ENCODE data around the gene SULF2.
"Not testable (repeated sequence)": the region's sequence is repeated elsewhere in the genome, so short reads cannot be mapped to it uniquely, and the experiment has no call there.

SULF2 gene
- total RNA-seq: 0 to 0.09 reads per million in 2 experiments

DNA sequence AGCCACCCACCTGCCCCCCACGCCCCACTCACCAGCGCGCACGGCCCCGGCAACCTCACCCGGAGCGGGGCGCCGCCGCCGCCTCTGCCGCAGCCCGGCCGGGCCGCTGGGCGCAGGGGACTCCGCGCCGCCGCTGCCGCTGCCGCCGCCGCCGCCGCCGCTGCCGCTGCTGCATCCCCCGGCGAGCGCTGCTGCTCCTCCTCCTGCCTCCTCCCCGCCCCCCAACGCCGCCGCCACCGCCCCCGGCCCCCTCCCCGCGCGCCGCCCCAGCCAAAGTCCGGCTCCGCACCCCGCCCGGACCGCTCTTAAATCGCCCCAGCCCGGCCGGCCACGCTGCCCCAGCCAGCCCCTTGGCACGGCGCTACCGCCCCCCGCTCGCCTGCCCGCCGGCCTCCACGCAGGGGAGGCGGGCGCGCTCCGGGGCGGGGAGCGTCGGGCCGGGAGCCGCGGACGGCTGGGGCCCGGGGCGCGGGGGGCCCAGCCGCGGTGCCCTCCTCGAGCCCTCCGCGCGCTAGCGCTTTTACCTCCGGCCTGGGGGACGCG, at the start of gene SULF2:
SULF2 (minus strand) TSS at position 171 of the 543 bp plus-strand sequence. CDS start 28,118 bp downstream, outside the sequence.
- no peak for DNase-seq (ENCODE audit: low read depth)

DNA sequence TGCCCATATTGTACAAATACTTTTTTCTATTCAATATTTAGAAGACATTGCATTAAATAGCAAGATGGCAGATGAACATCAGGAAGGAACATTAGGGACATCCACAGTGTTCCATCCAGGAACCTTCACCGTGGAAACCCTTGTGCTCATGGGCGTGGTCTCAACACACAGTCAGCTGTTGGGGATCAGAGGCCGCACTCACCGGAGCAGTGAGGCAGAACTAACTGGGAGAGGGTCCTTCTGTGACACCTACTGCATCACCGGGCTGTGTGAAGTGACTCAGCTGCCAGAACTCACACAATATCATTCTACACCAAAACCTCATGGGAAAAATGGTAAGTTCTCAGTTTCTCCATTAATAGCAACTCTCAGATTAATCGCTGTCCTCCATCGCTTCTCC, 46.4 kb upstream of the SULF2 start:
- not testable (repeated sequence) for DNase-seq (ENCODE audit: low read depth)

DNA sequence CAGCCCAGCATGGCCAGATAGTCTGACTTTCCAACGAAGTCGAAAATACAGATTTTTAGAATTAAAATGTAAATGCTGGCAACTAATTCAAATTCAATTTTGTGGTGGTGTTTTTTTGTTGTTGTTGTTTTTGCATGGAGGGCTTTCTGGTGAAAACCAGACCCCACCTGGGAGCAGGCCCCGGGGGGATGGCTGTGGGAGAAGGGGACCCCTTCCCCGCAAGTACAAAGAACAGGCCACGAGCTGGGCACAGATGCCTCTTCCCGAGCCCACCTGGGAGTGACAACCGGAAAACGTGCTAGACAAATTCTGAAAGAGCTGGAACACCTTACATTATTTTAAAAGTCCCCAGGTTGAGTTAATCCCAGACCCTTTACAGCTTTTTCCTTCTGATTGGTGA, 41.4 kb upstream of the SULF2 start:
- not testable (repeated sequence) for DNase-seq (ENCODE audit: low read depth)

DNA sequence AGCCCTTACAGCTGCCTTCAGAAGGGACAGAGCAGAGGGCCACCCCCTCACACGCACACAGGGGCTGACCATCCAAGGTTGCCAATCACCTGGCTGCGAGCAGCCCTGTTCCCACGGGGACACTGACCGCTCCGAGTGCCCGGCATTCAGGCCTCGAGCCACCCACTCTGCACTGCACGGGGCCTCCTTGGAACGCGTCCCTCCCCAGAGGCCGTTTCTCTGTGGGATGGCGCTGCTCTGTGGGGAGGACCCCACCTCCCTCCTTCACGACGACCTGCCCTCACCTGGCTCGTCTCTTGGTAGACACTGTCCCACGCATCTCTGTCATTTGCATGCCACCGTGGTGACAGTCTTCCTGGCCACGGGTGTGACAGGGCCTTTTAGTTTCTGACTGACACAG, 40.7 kb upstream of the SULF2 start:
- not testable (repeated sequence) for DNase-seq (ENCODE audit: low read depth)

DNA sequence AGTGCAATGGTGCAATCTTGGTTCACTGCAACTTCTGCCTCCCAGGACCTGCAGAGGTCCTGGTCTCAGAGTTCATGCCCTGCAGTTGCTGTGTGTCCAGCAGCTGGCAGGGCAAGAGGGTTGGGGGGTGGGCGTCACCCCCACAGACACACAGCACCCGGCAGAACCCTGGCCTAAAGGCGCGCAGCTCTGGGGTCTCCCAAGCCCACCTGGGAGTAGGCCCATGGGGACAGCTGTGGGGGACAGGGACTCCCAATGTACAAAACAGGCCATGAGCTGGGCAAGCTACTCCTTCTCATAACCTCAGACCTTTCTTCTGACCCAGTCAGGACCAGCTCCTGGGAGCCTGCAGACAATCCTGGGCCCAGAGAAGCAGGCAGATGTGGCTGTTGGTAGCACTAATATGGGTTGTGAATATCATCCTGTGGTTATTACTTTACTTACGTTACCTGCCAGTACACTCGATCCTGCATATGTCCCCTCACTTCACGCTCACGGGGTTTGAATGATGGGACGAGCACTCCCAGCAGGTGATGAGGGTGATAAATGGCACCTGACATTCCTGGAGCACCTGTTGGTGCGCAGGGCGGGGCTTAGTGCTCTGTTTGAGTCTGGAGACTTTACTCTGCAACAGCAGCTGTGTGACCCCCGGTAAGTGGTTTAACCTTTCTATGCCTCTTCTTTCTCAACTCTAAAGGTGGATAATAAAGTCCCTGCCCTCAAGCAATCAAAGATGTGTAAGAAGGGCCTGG, 39.9 kb upstream of the SULF2 start:
- DNase-seq (ENCODE audit: low read depth): no peak

DNA sequence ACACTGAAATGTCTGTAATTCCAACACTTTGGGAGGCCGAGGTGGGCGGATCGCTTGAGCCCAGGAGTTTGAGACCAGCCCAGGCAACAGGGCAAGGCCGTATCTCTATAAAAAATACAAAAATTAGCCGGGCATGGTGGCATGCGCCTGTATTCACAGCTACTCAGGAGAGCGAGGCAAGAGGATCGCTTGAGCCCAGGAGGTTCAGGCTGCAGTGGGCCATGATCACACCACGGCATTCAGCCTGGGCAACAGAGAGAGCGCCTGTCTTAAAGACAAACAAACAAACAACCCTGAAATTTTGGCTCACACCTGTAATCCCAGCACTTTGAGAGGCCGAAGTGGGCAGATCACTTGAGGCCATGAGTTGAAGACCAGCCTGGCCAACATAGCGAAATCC, 38.7 kb upstream of the SULF2 start:
- not testable (repeated sequence) for DNase-seq (ENCODE audit: low read depth)

DNA sequence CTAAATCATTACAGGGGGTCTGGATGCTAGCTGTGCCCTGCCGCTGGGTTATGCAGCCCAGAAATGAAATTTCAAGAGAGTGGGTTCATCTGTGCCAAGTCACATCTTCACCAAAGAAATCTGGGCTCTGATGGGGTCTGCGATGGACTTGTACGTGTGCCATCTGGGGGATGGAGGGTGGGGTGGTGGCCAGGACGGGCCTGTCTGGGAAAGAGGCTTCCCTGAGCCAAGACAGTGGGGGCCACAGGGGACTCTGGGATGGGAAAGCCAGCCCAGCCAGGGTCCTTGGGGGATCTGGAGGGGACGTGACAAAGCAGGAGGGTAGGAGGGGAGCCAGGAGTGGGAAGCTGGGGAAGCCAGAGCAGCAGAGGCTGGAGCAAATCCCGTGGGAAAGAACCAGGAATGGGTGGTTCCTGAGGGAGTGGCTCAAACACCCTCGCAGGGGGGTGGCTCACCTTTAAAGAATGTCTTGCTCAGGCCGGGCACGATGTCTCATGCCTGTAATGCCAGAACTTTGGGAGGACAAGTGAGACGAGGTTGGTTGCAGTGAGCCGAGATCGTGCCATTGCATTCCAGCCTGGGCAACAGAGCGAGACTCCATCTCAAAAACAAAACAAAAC, 36.3 kb upstream of the SULF2 start:
- DNase-seq (ENCODE audit: low read depth): no peak

DNA sequence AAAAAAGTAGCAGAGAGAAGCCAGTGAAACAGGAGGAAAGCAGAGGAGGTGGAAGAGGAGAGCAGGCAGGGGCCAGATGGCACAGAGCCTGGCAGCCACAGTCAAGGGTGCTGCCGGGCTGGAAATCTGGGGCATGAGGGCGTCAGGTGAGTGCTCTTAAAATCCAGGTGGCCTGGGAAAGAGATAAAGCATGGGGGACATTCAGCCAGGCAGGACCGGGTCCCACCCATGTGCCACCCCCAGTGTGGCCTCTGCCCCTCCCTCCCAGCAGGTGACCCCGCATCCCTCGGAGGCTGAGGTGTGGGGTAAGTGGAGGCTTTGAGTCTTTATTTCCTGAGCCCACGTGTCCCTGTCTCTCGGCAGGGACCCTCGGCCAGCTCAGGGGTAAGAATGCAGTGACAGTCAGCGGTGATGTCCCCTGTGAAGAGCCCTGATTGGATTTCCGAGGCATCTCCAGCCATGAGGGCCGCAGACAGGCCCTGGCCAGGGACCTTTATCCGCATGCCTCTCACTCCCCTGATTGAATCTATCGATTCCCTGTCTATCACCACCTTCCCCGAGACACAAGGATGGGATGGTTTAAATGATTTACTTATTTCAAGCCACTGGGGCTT, 33.8 kb upstream of the SULF2 start:
- DNase-seq (ENCODE audit: low read depth): no peak

DNA sequence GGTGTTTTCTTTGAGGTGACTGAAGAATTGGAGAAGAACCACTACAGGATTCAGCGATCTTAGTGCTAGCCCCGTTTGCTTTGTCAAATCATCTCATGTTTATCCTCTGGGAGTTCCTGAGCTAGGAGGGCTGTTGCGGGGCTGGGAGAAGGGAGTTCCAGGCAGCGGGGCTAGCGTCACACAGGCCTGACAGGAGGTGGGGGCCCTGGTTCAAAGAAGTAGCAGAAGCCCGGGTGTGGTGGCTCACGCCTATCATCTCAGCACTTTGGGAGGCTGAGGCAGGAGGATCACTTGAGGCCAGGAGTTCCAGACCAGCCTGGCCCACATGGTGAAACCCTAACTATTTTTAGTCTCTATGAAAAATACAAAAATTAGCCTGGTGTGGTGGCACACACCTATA, 33.2 kb upstream of the SULF2 start:
- no peak for DNase-seq (ENCODE audit: low read depth)

DNA sequence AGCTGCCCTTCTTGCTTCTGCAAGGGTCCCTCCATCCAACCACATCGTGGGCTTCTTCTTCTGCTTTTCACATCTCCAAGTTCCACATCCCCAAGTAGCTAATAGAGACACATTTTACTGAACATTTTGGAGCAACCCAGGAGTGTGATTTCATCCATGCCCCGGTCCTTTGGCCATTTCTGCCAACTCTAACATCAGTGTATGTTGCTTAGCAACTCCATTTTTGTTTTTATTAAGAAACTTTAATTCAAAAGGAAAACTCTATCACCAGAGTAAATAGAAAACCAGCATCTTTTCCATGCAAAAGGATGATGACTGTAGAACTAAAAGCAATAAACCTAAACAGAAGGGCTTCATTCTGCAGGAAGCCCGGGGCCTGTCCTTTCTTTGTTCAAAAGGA, 32.7 kb upstream of the SULF2 start:
- DNase-seq (ENCODE audit: low read depth): no peak

DNA sequence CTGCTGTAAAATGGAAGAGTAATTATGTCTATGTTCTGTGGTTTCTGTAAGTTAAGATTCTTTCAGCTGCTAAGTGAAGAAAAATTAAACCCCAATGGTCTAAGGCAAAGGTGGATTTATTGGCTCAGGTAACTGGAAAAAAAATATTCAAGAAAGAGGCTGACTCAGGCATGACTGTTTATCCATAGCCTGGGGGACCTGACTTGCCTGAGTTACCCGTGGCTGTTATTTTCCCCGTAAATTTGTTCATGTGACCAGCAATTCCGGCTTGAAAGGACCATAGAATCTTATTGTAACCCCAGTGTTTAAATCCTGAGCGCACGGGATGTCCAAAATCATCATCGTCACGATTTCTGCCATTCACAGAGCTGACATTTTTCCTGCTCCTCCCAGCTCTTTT, 32.3 kb upstream of the SULF2 start:
- no peak for DNase-seq (ENCODE audit: low read depth)

DNA sequence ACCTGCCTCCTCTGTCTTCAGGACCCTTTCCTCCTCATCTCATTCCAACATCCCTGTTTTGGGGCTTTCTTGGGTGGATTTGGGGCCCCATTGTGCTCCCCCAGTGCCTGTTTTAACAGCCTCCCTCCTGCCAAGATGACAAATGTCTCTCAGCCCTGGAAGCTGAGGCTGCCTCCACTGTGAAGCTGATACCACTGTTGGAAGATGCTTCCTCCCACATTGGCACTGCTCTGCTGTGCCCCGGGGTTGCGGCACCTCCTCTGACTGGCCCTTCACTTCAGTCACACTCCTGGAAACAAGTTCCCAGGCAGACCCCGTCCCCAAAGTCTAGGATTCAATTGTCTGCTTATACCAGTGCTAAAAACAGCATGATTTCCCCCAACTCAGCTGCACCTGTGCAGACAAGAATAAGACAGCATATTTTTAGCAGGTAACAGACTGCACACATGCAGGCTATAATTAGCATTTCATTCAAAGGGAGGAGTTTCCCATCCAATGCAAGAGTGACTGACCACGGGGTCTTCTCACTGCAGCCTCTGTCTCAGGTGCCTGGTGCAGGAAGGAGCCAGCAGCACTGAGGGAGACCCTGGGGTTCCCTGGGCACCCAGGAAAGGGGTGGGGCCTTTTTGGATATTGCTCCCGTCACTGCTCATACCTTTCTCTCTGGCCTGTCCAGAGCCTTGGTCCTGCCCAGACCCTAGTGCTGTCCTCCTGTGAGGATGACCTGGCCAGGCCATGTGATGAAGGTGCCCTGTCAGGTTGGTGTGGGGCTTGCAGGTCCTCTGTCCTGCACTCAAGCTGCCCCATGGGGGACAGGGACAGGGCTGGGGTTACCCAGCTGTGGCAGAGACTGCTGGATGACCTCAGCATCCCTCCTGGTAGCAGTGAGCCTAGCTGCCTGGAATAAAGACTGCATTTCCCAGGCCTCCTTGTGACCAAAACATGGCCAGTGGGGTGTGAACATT, 31.5 kb upstream of the SULF2 start:
- no peak for DNase-seq (ENCODE audit: low read depth)

DNA sequence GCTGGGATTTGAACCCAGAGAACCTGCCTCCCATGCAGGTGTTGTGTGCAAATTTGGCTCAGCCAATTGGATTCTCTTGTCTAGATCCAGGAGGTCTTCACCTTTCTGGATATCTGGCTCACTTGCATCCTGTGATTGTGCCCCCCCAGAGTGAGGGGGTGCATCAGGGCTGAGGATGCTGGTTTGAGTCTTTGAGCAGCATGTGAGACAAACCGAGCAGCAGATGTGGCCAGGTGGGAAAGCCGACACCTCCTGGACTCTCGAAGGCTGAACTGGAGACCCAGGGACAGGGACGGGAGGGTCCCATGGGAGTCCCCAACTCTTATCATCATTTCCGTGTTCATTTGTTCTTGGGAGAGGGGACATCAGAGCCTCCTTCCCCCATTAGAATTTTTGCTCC, 30.6 kb upstream of the SULF2 start:
- no peak for DNase-seq (ENCODE audit: low read depth)

DNA sequence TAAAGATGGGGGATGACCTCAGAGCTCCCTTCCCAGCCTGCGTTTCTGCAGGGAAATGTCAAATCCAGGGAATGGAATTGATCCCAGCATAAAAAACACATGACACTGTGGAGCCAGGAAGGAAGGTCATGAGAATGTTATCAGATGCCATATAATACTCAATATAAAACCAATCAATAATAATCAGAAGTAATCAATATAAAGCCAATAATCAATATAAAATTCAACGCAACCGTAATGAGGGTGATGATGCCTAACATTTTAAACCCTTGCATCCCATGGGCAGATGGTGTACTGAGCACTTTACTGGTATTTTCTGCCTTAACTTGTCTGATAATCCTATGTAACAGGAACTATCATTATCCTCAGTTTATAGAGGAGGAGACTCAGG, 30.1 kb upstream of the SULF2 start:
- no peak for DNase-seq (ENCODE audit: low read depth)

DNA sequence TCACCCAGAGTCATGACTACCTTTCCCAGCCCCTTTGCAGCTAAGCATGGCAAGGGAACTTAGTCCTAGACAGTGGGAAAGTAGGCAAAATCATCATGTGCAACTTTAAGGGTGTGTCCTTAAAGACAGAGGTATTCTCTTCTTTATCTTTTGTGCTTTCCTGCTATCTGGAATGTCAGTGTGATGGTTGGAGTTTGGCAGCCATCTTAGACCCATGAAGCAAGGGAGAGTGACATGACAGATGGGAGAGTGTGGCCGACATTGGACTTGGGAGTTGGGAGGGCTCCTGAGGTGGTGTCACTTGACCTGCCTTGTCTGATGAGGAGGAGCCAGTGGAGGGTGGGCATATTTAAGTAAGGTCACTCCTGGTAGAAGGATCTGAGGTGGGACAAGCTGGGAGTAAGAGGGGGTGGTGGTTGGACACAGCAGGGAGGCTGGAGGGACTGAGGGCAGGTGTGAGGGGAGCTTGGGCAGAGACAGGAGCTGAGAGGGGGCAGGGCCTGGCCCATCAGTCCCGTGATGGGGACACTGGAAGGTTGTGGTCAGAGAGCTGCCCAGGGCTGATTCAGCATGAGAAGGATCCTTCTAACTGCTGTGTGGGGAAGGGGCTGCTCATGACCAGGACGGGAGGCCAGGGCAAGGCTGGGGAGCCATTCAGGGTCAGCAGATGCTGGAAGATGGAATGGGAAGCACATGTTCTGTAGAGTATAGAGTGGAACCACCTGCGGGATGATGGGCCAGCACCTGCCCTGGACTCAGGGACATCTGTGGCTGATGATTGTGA, 29.5 kb upstream of the SULF2 start:
- no peak for DNase-seq (ENCODE audit: low read depth)

DNA sequence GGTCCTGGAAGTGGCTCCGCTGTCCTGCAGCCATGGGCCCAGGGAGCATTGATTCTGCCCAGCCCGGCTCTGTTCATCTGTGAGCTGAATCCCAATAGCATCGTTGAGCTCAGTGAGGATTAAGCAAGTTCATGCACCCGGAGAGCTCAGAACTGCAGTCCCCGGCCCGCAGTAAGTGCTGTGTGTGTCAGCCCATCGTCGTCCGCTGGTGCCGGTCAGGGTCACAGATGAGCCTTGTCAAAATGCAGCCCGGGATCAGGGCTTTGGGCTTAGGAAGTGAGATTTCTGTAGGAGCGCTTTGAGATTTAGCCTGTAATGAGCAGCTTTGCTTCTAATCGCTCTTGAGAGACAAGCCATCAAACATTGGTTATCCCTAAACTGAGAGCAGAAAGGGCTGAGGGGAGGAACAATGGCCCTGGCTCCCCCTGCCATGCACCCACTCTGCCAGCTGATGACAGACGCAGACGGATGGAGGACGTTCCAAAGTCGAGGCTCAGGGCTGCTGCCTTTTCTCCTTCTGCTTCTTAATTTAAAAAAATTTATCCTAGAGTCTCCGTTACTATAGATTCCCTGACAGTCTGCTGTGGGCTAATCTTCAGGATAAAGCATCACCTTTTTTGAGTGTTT, 25.6 kb upstream of the SULF2 start:
- no peak for DNase-seq (ENCODE audit: low read depth)

DNA sequence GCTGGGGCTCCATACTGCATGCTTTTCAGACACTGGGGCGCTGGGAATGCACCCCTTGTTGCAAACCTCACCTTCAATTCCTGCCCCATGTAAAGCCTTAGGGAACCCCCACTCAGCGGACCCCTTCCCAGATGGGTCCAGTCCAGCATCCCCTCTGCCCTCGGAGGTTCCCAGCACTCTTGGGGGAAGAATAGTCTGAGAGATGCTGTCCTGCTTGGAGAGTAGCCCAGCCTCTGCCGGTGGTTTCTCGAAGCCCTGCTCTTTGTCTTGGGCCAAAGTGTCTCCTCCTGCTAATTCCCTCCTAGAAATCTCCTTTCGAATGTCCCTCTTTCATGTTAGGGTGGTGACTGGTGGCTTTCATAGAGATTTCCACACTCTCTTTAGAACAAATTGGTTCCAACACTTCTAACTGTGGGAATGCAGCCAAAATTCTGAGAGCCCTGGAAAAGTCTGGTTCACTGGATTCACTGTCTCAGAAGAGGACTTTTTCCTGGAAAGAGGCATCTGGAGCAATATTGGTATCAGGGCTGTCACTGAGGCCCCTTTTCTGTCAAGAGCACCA, 24.9 kb upstream of the SULF2 start:
- no peak for DNase-seq (ENCODE audit: low read depth)

DNA sequence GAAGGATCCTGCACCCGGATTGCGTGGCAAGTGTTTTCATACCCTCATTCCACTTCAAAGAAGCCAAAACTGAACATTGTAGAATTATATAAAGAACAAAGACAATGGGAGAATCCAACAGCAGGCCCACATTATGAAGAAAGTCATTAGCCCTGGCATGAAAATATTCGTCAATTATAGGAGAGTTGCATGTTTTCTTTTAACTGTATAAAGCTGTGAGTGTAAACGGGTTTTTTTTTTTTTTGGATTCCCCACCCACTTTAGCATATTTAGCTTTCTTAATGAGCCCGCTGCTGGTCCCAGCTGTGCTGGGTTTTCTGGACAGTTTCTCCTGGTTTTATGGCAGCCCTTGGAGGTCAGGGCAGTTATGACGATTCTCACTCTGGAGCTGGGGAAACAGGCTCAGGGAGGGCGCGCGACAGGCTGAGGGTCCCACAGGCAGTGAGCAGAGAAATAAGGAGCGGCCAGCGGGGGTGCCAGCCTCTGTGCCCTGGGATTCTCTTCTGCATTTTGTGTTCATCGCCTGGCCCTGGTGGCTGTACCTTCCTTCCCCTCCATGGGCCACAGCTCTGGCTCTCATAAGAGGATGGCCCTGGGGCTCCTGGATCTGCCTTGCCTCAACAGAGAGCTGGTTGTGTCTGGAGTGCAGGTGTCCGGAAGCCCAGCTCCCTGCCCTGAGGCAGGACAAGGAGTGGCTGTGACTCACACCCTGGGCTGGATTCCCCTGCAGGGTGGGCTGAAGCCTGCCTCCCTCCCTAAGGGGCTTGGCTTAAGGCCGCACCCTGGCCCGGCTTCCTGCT, 24.1 kb upstream of the SULF2 start:
- no peak for DNase-seq (ENCODE audit: low read depth)

DNA sequence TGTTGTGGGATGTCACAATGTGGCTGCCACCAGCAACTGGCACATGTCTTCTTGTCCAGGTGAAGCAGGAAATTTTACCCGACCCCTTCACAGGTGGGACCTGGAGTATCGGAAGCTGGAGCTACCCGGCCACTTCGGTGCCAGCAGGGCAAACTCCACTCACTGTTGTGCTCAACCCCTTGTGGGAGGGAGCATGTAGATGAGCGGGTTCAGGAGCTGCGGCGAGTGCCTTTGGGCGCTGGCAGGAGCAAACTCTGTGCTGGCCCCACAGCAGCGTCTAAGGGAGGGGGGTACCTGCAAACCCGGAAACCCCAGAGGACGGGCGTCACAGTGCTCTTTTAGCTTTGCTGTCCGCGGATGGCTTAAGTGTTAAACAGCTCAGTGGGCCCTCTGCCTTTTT, 20.7 kb upstream of the SULF2 start:
- DNase-seq (ENCODE audit: low read depth): no peak

Data from T follicular helper cell (primary cell).